Osteoblast (primary cell): ENCODE measurements around the gene TTC7B. TPM values are rescaled to one million over a fixed set of nuclear protein-coding genes. Genes with fewer than 3 reads are reported as not detected.

Source experiments
- DNase-seq: peaks from one replicate; pipeline ENCODE4 v3.0.0; 2011; ENCODE audit warnings: low spot score, mixed read lengths; ENCODE audit not compliant: insufficient read length; ENCODE audit errors: missing footprints
- H2AFZ ChIP-seq: 2 replicates; pipeline ENCODE4 v1.6.0; 2011; ENCODE audit warnings: mild to moderate bottlenecking, low read length
- H3K27ac ChIP-seq: 2 replicates; pipeline ENCODE4 v1.5.1; 2011; ENCODE audit warnings: mild to moderate bottlenecking, low read depth, low read length, moderate library complexity
- H3K27me3 ChIP-seq: 2 replicates; pipeline ENCODE4 v1.6.0; 2012; ENCODE audit warnings: mild to moderate bottlenecking, control low read depth, inconsistent platforms, low read length, moderate library complexity; ENCODE audit not compliant: insufficient read depth
- H3K36me3 ChIP-seq: 2 replicates; pipeline ENCODE4 v1.5.1; 2011; ENCODE audit warnings: mild to moderate bottlenecking, low read length, control low read depth, moderate library complexity; ENCODE audit not compliant: insufficient read depth
- H3K4me1 ChIP-seq: 2 replicates; pipeline ENCODE4 v1.5.1; 2011; ENCODE audit warnings: mild to moderate bottlenecking, low read length, control low read depth, moderate library complexity; ENCODE audit not compliant: insufficient read depth
- H3K4me2 ChIP-seq: 2 replicates; pipeline ENCODE4 v1.6.0; 2011; ENCODE audit warnings: mild to moderate bottlenecking, low read length; ENCODE audit not compliant: insufficient read depth
- H3K4me3 ChIP-seq: fragments of 200-600 bp; sonication (generic); 3 replicates; pipeline ENCODE4 v1.5.1; 2012; ENCODE audit warnings: mild to moderate bottlenecking, low read length, inconsistent platforms; ENCODE audit not compliant: insufficient read depth
- H3K79me2 ChIP-seq: 2 replicates; pipeline ENCODE4 v1.6.0; 2012; ENCODE audit warnings: mild to moderate bottlenecking, low read length, control low read depth, inconsistent platforms; ENCODE audit not compliant: insufficient read depth
- H3K9me3 ChIP-seq: 2 replicates; pipeline ENCODE4 v1.5.1; 2011; ENCODE audit warnings: low read depth, low read length, control low read depth
- H4K20me1 ChIP-seq: 2 replicates; pipeline ENCODE4 v1.6.0; 2012; ENCODE audit warnings: mild to moderate bottlenecking, low read length, control low read depth; ENCODE audit not compliant: insufficient read depth
- total RNA-seq: library from RNA; depleted of rRNA; stranded (reverse); fragments of >200 nt; gene quantifications from 2 replicates; pipeline ENCODE4 v1.2.3, GENCODE V29; 2012
- TF ChIP-seq, protein P1 (sequence below): IDR thresholded peaks from 2 replicates; pipeline ENCODE4 v1.5.1; 2011; ENCODE audit warnings: mild to moderate bottlenecking, low read depth, low read length, moderate library complexity; ENCODE audit errors: extremely low read depth

TTC7B gene
- total RNA-seq, 1 donor: 14.5 TPM

DNA sequence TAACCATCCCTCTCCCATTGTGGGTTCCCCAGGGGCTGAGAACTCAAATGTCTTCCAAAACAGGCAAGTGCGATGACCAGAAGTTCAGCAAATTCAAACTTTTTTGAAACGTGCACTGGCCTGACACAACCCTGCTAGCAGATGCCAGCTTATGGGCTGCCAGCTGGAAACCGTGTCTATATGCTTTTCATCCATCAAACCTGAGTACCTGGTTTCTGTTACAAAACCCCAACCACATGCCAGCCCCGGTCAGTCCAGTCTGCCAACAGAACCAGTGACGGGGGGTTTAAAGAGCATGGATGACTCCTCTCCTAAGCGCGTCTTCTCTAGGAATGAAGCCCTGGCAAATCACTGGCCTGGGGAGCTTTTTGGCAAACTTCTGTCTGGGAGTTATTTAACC lies 189.7 kb downstream of the TTC7B start:
- Histone ChIP-seq H4K20me1 (no peaks in the 10 kb centered on the region), H3K4me1 (peaks cover 10% of the 10 kb centered on the region), H2AFZ (no peak overlapping the region), H3K27me3 (no peaks in the 10 kb centered on the region), H3K79me2 (no peaks in the 10 kb centered on the region), H3K36me3 (no peaks in the 10 kb centered on the region), H3K27ac (no peak overlapping the region), H3K4me2 (no peak overlapping the region), H3K9me3 (no peaks in the 10 kb centered on the region), H3K4me3 (no peak overlapping the region)
- TF ChIP-seq, protein P1, sequence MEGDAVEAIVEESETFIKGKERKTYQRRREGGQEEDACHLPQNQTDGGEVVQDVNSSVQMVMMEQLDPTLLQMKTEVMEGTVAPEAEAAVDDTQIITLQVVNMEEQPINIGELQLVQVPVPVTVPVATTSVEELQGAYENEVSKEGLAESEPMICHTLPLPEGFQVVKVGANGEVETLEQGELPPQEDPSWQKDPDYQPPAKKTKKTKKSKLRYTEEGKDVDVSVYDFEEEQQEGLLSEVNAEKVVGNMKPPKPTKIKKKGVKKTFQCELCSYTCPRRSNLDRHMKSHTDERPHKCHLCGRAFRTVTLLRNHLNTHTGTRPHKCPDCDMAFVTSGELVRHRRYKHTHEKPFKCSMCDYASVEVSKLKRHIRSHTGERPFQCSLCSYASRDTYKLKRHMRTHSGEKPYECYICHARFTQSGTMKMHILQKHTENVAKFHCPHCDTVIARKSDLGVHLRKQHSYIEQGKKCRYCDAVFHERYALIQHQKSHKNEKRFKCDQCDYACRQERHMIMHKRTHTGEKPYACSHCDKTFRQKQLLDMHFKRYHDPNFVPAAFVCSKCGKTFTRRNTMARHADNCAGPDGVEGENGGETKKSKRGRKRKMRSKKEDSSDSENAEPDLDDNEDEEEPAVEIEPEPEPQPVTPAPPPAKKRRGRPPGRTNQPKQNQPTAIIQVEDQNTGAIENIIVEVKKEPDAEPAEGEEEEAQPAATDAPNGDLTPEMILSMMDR: no peak
- no peak for DNase-seq

- H3K36me3 ChIP-seq: no peaks in the 10 kb centered on the region
- no peaks in the 10 kb centered on the region for H4K20me1 ChIP-seq
- DNase-seq: no peak
- H3K79me2 ChIP-seq: no peaks in the 10 kb centered on the region
- H3K4me1 ChIP-seq: peaks cover 10% of the 10 kb centered on the region
- no peaks in the 10 kb centered on the region for H3K9me3 ChIP-seq
- H3K27me3 ChIP-seq: no peaks in the 10 kb centered on the region
- TF ChIP-seq, protein P1: no peak
- H3K27ac ChIP-seq: no peak overlapping the region
- H2AFZ ChIP-seq: no peak overlapping the region
- H3K4me2 ChIP-seq: no peak overlapping the region
- H3K4me3 ChIP-seq: no peak overlapping the region
Observed at GRCh38 chr14:90625445-90625844, 190.8 kb downstream of the TTC7B start.

- Histone ChIP-seq H3K9me3 (no peaks in the 10 kb centered on the region), H3K4me2 (peak overlapping the region; percentile 29), H4K20me1 (no peaks in the 10 kb centered on the region), H3K79me2 (no peaks in the 10 kb centered on the region), H3K27me3 (no peaks in the 10 kb centered on the region), H3K36me3 (no peaks in the 10 kb centered on the region), H3K4me1 (peaks cover 10% of the 10 kb centered on the region), H3K27ac (no peak overlapping the region), H2AFZ (no peak overlapping the region), H3K4me3 (no peak overlapping the region)
- TF ChIP-seq, protein P1: no peak
- peak; percentile 79 for DNase-seq
Observed at GRCh38 chr14:90624732-90625400, 191.4 kb downstream of the TTC7B start.

DNA sequence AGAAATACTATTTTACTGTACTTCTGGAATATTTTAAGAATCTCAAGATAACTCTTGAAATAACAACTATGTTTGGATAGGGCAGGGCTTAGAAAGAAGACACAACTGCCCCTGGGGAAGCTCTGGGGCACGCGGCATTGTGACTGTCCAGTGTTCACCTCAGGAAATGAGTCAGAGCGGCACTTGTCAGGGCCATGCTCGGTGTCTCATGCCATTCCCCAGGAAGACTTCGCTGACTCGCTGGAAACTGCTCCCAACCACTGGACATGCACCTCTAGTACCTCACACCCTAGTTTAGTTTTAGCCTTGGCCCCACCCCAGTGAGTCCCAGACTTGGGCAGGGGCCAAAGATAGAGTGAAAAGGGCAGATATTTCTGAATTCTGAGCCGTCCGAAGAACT lies 192.0 kb downstream of the TTC7B start:
- H3K27ac ChIP-seq: no peak overlapping the region
- no peaks in the 10 kb centered on the region for H3K36me3 ChIP-seq
- no peaks in the 10 kb centered on the region for H4K20me1 ChIP-seq
- H2AFZ ChIP-seq: no peak overlapping the region
- no peaks in the 10 kb centered on the region for H3K27me3 ChIP-seq
- peak overlapping the region; percentile 29 for H3K4me2 ChIP-seq
- H3K9me3 ChIP-seq: no peaks in the 10 kb centered on the region
- TF ChIP-seq, protein P1: no peak
- H3K4me1 ChIP-seq: peaks cover 10% of the 10 kb centered on the region
- H3K79me2 ChIP-seq: no peaks in the 10 kb centered on the region
- DNase-seq: no peak
- no peak overlapping the region for H3K4me3 ChIP-seq
